Epithelial cell of proximal tubule (primary cell): ENCODE measurements around the gene STX18. TPM values are rescaled to one million over a fixed set of nuclear protein-coding genes. Genes with fewer than 3 reads are reported as not detected.

Source experiments
- DNase-seq: peaks from one replicate; pipeline ENCODE4 v3.0.0-alpha.2; 2011; ENCODE audit warnings: low read depth
- H3K4me3 ChIP-seq: 2 replicates; pipeline ENCODE4 v1.5.1; 2011; ENCODE audit warnings: low read depth, mild to moderate bottlenecking, low read length
- CTCF ChIP-seq: conservative IDR thresholded peaks from 2 replicates; pipeline ENCODE4 v1.5.1; 2012; ENCODE audit warnings: low read depth, mild to moderate bottlenecking, low read length
- total RNA-seq: library from RNA; depleted of rRNA; stranded (reverse); fragments of >200 nt; gene quantifications from 2 replicates; pipeline ENCODE4 v1.2.3, GENCODE V29; 2015

The STX18 gene
- total RNA-seq, 1 donor from 2014 or later: 30.0 TPM

- TF ChIP-seq CTCF: no peak
- H3K4me3 ChIP-seq: no peak overlapping the region
- DNase-seq: no peak
These were observed 133.1 kb downstream of the STX18 start for GRCh38 chr4:4408576-4409335.

GRCh38 chr4:4408132-4408523 lies 133.7 kb downstream of the STX18 start:
- H3K4me3 ChIP-seq: no peak overlapping the region
- DNase-seq: no peak
- no peak for TF ChIP-seq CTCF

GRCh38 chr4:4407299-4408131 lies 134.3 kb downstream of the STX18 start:
- no peak for DNase-seq
- no peak for TF ChIP-seq CTCF
- no peak overlapping the region for H3K4me3 ChIP-seq

- no peak overlapping the region for H3K4me3 ChIP-seq
- no peak for DNase-seq
- TF ChIP-seq CTCF: no peak
These were observed 135.2 kb downstream of the STX18 start for GRCh38 chr4:4406455-4407298.

GRCh38 chr4:4405358-4405962 lies 136.4 kb downstream of the STX18 start:
- no peak overlapping the region for H3K4me3 ChIP-seq
- no peak for DNase-seq
- no peak for TF ChIP-seq CTCF

GRCh38 chr4:4402966-4403365 lies 138.9 kb downstream of the STX18 start:
- DNase-seq: no peak
- TF ChIP-seq CTCF: no peak
- H3K4me3 ChIP-seq: no peak overlapping the region
